GM18499 (cell line): ENCODE data around the gene SIGLEC9.

Experiments used
- ATAC-seq: cut with Tn5 transposase; IDR thresholded peaks from one replicate; pipeline ENCODE4 v1.9.1; 2021; ENCODE audit warnings: moderate number of reproducible peaks; ENCODE audit not compliant: insufficient read depth, unreplicated experiment

Gene SIGLEC9

DNA sequence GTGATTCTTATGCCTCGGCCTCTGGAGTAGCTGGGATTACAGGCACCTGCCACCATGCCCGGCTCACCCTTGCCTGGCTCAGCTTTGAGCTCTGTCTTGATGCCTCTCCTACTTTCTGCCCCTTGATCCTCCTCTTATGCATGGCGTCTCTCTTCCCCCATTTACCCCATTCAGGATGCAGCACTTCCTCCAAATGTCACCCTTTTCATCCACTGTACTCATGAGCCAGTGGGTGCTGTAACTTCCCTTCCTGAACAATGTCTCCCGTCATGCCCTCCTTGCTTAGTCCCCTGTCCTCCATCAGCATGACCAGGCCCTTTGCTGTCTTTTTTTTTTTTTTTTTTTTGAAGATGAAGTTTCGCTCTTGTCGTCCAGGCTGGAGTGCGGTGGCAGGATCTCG, 3.4 kb upstream of the SIGLEC9 start:
- ATAC-seq: no peak

DNA sequence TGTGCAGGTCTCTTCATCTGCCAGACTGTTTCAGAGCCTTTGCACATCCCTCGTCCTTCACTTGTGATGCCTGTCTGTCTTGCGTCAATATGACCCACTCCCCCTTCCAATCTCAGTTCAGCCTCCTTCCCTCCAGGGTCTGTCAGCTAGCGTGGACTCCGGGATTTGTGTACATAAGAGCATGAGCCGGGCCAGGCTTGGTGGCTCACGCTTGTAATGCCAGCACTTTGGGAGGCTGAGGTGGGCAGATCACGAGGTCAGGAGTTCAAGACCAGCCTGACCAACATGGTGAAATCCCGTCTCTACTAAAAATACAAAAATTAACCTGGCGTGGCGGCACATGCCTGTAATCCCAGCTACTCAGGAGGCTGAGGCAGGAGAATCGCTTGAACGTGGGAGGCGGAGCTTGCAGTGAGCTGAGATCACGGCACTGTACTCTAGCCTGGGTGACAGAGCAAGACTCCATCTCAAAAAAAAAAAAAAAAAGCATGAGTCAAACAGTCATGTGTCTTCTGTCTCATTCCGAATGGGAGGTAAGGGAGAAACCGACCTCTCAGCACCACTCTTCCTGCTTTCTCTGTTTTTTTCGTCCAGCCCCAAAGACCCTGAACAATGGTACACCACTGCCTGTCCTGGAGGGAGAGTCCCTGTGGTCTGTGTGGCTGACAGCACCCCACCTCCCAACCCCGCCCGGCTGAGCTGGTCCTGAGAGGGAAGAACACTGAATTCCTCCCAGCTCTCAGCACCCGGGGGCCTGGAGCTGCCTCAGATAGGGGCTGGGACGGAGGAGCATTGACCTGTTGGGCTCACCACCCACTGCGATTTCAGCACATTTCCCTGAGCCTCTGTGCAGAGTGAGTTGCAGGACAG, 2.4 kb upstream of the SIGLEC9 start:
- no peak for ATAC-seq

DNA sequence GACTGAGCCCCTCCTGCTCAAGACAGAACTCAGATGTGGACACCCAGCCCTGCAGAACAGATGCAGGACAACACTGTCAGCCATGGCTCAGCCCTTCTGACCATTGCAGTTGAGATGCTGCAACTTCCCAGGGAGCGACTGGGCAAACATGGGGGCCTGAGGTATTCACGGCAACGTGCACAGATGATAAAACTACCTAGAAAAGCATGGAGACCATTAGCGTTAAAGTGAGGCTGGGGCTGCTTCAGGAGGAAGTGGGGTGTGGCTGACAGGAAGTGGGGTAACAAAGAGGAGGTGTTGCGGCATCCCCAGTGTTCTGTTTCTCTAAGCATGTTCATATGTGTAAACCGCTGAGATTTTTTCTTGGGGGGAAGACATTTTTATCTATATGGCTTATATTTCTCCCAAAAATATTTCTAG, 1.3 kb upstream of the SIGLEC9 start:
- no peak for ATAC-seq

DNA sequence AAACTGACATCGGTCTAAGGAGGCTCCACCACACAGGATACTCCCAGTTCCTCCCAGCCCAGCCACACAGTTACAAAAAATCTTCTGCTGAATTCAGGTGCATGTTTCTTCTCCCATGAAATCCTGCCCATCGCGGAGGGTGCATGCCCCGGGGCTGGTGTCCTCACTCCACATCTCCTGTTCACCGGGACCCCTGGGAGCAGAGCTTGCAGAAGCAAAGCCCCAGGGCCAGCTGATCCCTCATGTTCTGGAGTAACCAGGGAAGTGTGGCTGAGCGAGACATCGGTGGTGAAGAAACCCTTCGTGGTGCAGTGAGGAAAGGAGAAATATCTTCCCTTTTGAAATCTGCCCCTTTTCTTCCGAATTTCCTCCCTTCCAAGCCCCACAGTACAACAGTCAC, 904 bp upstream of the SIGLEC9 start:
- no peak for ATAC-seq

DNA sequence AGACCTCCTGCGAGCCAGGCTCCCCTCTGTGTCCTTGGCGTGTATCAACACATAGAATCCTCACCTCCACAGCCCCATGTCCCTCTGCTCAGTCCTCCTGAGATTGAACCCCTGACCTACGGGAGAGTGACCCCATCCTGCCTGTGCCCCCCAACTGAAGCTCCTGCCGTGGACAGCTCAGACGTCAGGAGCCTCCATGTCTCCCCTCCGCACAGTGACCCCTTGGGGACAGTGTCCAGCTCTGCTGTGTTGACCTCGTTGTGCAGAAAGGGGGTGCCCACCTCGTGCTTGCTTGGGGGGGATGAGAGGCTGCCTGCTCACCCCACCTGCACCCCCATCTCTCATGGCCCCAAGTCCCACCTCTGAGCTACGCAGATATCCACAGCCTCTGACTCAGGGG, 490 bp upstream of the SIGLEC9 start:
- ATAC-seq: no peak

DNA sequence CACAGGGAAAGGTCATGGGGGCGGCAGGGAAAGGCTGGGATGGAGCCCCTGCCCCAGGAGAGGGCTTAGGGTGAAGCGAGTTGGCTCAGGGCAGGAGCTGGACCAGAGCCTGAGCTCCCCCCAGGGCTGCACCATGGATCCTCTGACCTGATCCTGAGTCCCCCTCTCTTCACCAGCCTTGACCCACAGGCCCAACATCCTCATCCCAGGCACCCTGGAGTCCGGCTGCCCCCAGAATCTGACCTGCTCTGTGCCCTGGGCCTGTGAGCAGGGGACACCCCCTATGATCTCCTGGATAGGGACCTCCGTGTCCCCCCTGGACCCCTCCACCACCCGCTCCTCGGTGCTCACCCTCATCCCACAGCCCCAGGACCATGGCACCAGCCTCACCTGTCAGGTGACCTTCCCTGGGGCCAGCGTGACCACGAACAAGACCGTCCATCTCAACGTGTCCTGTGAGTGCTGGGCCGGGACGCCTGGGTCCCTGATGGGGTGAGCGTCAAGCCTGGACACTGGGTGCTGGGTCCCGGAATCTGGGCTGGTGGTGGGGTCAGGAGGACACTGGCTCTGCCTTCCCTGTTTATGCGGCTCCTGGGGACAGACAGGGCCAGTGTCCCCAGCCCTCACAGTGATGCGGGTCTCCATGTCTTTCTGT, 842 bp downstream of the SIGLEC9 start:
- ATAC-seq: no peak

DNA sequence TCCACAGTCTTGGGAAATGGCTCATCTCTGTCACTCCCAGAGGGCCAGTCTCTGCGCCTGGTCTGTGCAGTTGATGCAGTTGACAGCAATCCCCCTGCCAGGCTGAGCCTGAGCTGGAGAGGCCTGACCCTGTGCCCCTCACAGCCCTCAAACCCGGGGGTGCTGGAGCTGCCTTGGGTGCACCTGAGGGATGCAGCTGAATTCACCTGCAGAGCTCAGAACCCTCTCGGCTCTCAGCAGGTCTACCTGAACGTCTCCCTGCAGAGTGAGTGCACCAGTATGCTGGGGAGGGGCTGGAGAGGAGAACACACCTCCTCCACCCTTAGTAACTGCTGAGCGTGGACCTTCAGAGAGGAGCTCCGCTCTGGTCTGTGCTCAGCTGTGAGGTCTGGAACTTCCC, 2.3 kb downstream of the SIGLEC9 start:
- no peak for ATAC-seq

DNA sequence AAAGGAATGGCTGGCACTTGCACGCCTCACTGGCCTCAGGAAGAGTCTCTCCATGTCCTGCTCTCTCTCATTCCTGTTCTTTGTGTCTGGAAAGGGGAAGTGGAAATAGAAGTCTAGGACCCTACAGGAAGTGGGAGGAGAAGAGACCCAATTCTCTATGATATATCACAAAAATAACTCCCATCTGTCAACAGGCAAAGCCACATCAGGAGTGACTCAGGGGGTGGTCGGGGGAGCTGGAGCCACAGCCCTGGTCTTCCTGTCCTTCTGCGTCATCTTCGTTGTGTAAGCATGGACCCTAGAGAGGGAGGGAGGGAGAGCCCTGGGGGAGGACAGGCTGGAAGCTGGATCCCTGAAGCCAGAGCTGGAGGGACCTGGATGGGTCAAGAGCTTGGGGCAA, 3.0 kb downstream of the SIGLEC9 start:
- no peak for ATAC-seq

DNA sequence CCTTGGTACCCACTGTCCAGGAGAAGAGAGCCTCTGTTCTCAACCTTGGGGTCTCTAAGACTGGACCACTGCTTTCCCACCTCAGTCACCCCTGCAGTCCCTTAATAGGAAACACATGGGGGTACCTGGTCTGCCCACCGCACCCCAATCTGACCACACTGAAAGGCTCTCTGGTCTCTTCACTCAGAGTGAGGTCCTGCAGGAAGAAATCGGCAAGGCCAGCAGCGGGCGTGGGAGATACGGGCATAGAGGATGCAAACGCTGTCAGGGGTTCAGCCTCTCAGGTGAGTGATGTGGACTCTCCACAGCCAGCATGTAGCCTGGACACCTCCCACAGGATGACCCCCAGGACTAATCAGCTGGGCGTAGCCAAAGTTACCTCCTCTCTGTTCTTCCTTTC, 3.5 kb downstream of the SIGLEC9 start:
- ATAC-seq: no peak

DNA sequence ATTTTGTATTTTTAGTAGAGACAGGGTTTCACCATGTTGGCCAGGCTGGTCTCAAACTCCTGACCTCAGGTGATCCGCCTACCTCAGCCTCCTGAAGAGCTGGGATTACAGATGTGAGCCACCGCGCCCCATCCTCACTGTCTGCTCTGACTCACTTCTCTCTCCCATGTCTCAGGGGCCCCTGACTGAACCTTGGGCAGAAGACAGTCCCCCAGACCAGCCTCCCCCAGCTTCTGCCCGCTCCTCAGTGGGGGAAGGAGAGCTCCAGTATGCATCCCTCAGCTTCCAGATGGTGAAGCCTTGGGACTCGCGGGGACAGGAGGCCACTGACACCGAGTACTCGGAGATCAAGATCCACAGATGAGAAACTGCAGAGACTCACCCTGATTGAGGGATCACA, 5.0 kb downstream of the SIGLEC9 start:
- ATAC-seq: no peak

DNA sequence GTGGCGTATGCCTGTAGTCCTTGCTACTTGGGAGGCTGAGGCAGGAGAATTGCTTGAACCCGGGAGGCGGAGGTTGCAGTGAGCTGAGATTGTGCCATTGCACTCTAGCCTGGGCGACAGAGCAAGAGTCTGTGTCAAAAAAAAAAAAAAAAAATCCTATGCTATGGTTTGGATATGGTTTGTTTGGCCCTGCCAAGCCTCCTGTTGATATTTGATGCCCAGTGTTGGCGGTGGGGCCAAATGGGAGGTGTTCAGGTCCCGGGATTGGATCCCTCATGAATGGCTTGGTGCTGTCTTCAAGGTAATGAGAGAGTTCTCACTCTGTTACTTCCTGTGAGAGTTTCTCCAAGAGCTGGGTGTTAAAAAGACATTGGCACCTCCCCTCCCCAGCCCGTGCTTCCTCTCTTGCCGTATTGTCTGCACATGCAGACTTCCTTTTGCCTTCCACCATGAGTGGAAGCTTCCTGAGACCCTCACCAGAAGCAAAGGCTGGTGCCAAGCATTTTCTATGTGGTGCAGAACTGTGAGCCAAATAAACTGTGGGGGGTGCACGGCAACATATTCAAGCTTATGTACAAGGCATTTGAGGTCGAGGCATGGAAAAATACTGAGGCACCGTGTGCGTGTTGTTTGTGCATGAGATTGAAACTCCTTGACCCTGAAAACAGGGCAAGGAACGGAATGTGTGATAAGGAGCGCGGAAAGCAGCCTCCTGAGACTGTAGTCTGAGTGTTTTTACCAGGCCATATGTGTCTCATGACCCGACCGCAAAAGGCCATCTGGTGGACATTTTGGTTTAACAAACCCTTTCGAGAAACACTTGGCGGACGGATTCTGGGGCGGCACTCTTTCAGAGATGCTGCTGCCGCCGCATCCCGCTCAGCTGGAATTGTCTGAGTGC, 7.3 kb downstream of the SIGLEC9 start:
- no peak for ATAC-seq

DNA sequence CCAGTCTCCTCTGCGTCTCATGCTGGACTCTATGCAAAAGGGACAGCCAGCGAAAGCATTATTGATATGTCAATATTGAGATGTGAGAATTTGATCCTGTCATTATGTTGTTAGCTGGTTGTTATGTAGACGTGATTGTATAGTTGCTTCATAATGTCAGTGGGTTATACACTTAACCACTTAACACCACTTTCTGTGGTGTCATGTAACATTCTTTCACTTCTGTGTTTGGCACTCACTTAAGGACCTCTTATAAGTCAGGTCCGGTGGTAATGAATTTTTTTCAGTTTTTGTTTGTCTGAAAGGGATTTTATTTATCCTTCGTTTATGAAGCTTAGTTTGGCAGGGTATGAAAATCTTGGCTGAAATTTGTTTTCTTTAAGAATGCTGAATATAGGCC, 10.3 kb downstream of the SIGLEC9 start:
- ATAC-seq: no peak

DNA sequence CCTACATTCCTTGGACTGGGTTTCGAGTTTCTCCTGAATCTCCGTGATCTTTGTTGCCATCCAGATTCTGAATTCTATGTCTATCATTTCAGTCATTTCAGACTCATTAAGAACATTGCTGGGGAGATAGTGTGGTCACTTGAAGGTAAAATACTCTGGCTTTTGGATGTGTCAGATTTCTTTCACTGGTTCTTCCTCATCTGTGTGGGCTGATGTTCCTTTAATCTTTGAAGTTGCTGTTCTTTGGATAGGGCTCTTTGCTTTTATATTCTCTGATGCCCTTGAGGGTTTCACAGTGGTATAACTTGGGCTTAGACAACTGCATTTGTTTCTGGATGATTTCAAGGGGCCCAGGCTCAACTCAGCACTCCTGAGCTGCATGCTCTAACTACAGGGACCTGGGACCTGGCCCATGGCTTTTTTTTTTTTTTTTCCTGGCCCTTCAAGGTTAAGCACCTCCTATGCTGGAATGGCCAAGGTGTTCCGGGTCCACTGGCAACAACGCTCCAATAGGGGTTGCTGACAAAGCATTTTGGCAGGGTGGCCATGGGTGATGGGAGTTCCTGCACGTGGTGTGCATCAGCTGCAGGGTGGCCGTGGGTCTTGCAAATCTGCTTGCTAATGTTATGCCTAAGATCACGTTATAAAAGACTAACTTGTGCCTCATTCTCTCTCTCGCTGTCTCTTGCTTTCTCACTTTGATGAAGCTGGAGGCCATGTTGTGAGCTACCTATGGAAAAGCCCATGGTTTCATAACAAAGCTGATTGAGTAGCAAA, 11.5 kb downstream of the SIGLEC9 start:
- no peak for ATAC-seq

DNA sequence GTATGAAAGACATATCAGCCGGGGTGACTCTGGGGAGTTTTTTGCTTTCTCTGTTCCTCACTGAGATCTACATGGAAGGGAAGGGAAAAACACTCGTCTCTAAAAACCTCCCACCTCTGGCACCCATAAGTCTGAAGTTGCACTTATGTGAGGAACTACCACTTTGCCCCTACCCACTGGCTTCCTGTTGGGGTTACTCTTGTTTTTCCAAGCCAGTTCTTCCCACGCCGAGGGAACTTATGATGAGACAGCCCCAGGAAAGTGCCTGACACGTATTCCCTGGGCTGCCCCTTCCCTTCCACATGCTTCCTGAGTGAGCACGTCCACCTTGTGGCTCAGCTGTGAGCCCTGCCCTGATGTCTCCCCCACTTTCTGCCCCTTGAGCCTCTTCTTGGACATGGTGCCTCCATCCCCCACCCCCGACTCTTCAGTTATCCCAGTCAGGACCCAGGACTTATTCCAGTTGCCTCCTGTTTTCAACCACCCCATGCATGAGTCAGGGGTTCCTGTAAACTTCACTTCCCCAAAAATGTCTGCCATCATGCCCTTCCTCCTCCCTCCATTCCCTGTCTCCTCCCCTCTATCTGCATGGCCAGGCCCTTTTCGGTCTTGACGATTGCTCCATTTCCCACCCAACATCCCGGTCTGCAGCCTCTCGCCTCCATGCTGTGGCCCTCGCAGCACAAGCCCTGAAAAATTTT, 12.3 kb downstream of the SIGLEC9 start:
- ATAC-seq: no peak

DNA sequence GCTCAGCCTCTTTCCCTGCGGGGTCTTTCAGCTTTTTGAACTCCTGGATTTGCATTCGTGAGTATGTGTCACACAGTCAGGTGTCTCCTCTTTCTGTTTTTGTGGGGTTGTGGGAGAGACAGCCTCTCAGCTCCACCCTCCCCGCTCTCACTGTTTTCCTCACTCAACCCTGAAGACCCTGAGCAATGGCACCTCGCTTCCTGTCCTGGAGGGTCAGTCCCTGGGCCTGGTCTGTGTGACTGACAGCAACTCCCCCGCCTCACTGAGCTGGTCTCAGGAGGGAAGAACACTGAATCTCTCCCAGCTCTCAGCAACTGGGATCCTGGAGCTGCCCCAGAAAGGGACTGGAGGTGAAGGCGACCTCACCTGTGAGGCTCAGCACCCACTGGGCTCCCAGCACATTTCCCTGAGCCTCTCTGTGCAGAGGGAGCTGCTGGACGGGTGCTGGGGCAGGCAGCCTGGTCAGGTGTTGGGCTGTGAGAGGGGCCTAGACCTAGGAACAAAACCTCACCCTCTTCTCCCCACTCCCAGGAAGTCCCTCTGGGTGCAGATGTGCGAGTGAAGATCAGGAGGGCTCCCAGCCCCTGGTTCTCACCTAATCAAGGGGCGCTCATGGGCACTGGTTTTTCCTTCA, 13.2 kb downstream of the SIGLEC9 start:
- ATAC-seq: no peak

DNA sequence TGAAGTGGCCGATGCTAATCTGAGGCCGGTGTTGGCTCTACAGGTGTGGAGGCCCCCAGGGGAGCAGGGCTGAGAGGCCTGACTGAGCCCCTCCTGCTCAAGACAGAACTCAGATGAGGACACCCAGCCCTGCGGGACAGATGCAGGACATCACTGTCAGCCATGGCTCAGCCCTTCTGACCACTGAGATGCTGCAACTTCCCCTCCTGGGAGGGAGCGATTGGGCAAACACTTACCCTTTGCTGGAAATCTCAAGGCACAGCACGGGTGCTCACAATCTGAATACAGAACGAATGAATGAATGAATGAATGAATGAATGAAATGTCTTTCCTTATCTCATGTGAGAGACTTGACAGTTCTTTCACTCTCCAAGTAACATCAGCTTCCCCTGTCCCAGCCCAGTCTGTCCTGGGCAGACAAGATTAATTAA, 13.9 kb downstream of the SIGLEC9 start:
- ATAC-seq: no peak

DNA sequence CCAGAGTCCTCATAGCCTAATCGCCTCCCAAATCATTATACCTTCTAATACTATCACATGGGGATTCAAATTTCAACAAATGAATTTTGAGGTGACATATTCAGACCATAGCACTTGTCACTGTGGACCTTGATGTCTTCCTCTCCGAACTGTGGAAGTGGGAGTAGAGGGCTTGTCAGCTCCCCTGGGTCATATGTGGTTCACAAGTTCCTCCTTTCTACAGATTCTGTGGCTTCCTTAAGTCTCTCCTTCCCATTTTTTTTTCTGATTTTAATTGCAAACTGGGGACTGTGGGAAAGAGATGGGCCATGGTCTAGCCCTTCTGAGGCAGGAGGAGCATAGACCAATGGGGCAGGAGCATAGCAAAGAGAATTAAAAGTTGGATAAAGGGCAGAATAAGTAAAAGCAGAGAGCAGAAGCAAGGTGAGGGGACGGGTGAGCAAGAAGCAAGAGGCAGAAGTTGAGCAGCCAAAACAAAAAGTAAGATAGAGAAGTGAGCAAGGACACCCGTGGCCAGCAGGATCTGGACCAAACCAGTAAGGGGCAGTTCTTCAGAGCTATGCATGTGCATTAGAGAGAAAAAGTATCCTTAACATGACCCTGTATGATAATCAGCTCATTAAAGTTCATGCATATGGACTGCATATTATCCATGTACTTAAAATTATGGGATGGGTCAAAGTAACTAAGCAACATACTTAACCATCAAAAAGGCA, 14.8 kb downstream of the SIGLEC9 start:
- no peak for ATAC-seq

DNA sequence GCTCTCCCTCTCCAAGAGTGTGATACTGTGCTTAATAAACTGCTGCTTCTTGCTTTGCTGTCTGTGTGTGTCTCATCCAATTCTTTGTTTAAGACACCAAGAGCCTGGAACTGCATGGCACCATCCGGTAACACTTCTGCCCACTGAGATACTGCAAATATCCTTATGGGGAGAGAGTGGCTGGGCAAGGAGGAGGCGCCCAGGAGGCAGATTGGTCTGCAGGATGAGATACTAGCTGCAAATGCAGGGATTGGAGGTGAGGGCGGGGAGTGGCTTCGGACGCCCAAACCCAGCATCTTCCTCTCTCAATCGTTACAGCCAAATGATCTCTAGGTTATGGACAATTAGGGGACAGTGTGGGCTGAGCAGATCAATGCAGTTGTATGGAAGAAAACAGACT, 15.7 kb downstream of the SIGLEC9 start:
- no peak for ATAC-seq
